Astrocyte of the cerebellum (primary cell): Measurements from ENCODE around the gene FHL3.

Source experiments
- DNase-seq: peaks from one replicate; pipeline ENCODE4 v3.0.0-alpha.2; 2011; ENCODE audit warnings: low read depth
- H3K4me3 ChIP-seq: 2 replicates; pipeline ENCODE4 v1.5.1; 2011; ENCODE audit warnings: mild to moderate bottlenecking, low read depth, low read length, moderate library complexity
- in situ Hi-C: cut with HindIII; loops from 2 replicates; pipeline ENCODE4 v1.10.0; 2017; ENCODE audit warnings: low sequenced_read_pairs
- TF ChIP-seq, protein P1 (sequence below): IDR thresholded peaks from 2 replicates; pipeline ENCODE4 v1.5.1; 2012; ENCODE audit warnings: low read length, low read depth, moderate library complexity, mild to moderate bottlenecking; ENCODE audit errors: missing control alignments

Gene FHL3, protein sequence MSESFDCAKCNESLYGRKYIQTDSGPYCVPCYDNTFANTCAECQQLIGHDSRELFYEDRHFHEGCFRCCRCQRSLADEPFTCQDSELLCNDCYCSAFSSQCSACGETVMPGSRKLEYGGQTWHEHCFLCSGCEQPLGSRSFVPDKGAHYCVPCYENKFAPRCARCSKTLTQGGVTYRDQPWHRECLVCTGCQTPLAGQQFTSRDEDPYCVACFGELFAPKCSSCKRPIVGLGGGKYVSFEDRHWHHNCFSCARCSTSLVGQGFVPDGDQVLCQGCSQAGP

DNA sequence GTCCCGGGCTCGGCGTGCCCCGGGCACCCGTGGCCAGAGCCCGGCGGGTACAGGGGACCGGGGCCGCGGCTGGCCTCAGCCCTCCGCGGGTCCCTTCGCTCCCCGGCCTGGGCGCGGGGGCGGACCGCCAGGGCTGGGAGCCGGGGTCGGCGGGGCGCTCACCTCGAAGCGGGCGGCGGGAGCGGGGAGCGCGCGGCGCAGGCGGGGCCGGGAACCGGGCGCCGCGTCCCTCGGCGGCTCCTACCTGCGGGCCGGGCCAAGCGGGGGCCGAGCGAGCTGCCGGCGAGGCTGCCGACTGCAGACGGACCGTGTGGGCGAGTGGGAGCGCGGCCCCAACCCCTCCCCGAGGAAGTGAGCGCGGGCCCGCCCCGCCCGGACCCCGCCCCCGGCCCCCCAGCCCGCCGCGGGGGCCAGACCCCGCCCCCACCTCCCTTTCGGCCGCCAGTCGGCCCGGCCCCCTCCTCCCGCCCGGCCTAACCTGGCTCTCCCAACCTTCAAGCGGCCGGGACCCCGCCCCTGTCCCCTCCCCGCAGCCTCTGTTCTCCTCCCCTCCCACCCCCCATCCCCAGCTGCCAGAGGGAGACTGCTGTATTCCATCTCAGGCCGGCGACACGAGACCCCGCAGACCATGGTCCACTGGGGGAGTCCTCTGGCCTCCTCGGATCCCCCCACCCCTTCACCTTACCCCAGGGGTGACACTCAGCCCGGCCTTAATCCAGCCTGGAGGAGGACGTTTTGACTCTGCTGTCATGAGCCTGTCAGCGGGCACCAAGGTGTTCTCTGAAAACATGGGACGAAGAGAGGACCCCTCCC, at the start of gene FHL3:
FHL3 (minus strand) TSS at position 320 of the 813 bp plus-strand sequence. CDS start 6,102 bp downstream, outside the sequence.
- TF ChIP-seq, protein P1, sequence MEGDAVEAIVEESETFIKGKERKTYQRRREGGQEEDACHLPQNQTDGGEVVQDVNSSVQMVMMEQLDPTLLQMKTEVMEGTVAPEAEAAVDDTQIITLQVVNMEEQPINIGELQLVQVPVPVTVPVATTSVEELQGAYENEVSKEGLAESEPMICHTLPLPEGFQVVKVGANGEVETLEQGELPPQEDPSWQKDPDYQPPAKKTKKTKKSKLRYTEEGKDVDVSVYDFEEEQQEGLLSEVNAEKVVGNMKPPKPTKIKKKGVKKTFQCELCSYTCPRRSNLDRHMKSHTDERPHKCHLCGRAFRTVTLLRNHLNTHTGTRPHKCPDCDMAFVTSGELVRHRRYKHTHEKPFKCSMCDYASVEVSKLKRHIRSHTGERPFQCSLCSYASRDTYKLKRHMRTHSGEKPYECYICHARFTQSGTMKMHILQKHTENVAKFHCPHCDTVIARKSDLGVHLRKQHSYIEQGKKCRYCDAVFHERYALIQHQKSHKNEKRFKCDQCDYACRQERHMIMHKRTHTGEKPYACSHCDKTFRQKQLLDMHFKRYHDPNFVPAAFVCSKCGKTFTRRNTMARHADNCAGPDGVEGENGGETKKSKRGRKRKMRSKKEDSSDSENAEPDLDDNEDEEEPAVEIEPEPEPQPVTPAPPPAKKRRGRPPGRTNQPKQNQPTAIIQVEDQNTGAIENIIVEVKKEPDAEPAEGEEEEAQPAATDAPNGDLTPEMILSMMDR: no peak
- in situ Hi-C loops: no loop called here
- DNase-seq: no peak
- peak within 1 kb of the TSS; percentile 88 for H3K4me3 ChIP-seq

DNA sequence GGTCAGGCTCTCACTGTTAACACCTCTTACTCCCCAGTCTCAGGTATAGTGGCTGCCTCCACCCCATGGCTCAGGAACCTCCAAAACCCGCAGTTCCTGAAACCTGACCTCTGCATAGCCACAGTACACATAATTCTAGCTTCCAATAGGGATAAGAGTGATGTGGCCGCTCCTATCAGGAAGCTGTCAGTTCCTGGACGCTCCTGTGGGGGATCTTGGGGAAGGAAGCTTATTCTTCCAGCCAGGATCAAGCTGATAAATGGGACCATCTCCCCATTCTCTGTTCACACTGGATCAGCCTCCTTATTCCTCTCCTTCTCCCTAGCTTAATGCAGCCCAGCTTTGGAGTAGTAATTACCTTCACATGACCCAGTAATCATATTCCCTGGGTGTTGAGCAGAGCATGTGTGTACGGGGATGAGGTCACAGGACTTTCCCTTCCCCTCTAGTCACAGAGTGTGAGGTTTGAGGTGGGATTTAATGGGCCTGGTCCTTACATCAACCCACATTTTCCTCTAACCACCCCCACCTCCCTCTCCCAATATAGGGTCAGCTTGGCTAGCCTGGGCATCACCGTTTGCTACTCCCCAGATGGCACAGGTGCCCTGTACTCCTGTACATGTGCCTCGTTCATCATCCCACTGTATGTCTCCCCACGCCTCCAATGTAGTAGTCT, 48.2 kb upstream of the FHL3 start:
- in situ Hi-C loops: no loop called here
- DNase-seq: no peak
- H3K4me3 ChIP-seq: no peak overlapping the region
- TF ChIP-seq, protein P1: no peak

DNA sequence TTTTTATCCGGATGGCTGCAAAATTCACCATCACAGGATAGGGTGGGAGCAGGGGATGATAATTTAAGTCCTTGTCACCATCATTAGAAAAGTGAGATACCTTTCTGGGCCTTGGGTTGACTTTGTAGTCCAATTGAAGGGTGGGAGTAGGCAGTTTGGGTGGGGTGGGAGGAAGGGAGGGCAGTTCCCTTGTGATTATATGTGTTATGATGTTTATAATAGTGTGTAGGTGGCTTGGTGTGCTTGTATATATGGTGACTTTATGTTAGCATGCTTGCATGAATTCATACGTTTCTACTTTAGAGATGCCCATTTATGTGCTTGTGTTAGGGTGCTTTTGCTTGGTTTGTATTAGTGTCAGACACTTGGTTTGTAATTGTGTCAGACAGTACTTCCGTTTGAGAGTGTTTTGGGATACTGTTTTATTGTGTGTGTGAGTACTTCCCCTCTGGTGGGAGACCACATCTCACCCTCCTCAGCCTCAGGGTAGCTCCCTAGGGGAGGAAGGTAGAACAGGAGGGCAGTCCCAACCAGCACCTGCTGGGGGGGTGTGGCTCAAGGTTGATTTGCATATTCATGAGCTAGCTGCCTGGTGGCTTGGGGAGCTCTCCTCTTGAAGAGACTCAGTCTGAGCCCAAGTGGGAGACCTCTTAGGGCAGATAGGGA, 47.6 kb upstream of the FHL3 start:
- H3K4me3 ChIP-seq: no peak overlapping the region
- in situ Hi-C loops: no loop called here
- no peak for DNase-seq
- TF ChIP-seq, protein P1: no peak

DNA sequence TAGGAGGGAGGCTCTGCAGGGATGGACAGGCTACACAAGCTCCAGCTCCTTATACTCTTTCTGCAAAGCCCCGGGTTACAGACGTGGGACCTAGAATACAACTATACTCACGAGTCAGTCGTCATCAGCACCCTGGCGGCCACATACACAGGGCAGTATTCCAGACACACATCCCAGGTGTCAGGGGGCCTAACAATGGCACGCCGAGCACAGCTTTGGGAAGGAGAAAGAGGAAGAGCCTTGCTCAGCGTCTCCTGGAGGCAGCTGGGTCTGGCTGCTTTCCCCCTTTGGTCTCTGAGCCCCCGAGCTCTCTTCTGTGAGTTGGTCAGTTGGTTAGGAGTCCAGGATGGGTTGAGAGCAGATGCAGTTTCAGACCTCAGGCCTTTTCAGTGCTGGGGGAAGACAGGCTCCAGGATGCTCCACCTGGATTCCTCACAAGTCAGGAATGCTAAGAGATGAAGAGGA, 45.8 kb upstream of the FHL3 start:
- H3K4me3 ChIP-seq: no peak overlapping the region
- DNase-seq: no peak
- TF ChIP-seq, protein P1: no peak
- in situ Hi-C loops: no loop called here

DNA sequence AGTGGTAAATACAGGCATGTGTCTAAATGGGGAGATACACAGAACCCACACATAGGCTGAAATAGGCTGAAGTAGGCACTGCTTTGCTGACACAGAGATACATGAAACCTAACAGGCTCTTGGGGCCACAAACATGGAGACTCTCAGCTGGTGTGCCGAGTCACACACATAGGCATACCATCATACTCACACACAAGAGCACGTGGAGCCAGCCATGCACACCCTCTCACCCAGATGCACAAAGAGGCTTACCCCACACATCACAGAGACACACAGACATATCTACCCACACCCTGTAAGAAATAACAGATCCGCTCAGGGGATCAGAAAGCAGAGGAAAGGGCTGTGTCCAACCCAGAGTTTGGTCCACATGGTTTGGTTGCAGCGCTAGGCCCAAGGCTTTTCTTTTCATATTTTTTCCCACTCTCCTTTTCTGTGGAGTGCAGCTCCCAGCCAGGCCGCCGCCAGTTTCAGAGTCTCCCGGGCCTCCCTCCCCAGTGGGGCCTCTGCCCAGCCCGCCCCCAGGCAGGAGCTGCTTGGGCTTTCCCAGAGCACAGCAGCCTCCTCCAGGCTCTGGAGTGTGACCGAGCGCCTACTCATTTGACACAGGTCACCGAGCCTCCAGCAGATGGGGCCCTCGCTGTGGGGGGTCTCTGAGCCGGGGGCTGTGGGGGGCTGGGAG, 45.2 kb upstream of the FHL3 start:
- in situ Hi-C loops: no loop called here

More for the DNA sequence above, 45.2 kb upstream of the FHL3 start:
- TF ChIP-seq, protein P1: no peak
- no peak for DNase-seq
- no peak overlapping the region for H3K4me3 ChIP-seq
